Left lung (tissue), 10 donors: Measurements from ENCODE around the gene RASGEF1C. TPM values are rescaled to one million over a fixed set of nuclear protein-coding genes. Genes with fewer than 3 reads are reported as not detected.

Experiments
- ATAC-seq: fragments of 200-7000 bp; cut with Tn5 transposase; one replicate; pipeline ENCODE4 v1.9.1; 2020; ENCODE audit warnings: moderate library complexity
- DNase-seq, 4 donors: peaks; one replicate each; pipeline ENCODE4 v3.0.0-alpha.2; 2013 to 2020
- H3K27ac ChIP-seq, 2 donors: fragments of 200-600 bp; sonication (generic) in 1 of 2; one replicate each; pipeline versions ENCODE4 v1.5.0 to v1.8.0; 2020 to 2021
- H3K27me3 ChIP-seq, 2 donors: fragments of 200-600 bp; sonication (generic) in 1 of 2; one replicate each; pipeline versions ENCODE4 v1.5.0 to v1.8.0; 2020 to 2021
- H3K36me3 ChIP-seq, 2 donors: fragments of 200-600 bp; sonication (generic) in 1 of 2; one replicate each; pipeline versions ENCODE4 v1.5.0 to v1.8.0; 2020 to 2021
- H3K4me1 ChIP-seq, 2 donors: fragments of 200-600 bp; one replicate each; pipeline ENCODE4 v1.8.0; 2021
- H3K4me3 ChIP-seq, 2 donors: fragments of 200-600 bp; sonication (generic) in 1 of 2; one replicate each; pipeline versions ENCODE4 v1.5.0 to v1.8.0; 2020 to 2021; ENCODE audit warnings: mild to moderate bottlenecking in 1 of 2
- H3K9me3 ChIP-seq, 2 donors: fragments of 200-600 bp; sonication (generic) in 1 of 2; one replicate each; pipeline versions ENCODE4 v1.5.0 to v1.8.0; 2020 to 2021
- CTCF ChIP-seq, 2 donors: fragments of 200-600 bp; sonication (generic) in 1 of 2; IDR thresholded peaks; one replicate each; pipeline versions ENCODE4 v1.5.0 to v1.8.0; 2021; ENCODE audit warnings: antibody characterized with exemption in 2 of 2
- intact Hi-C, 2 donors: fragments of 100-400 bp; cut with DNase I; formaldehyde crosslinking; loops; one replicate each; pipeline versions ENCODE4 v1.11.2 to v1.14.2; 2022
- polyA plus RNA-seq, 6 donors: library from polyadenylated mRNA; unstranded; fragments of 120-200 nt; gene quantifications; one replicate each; pipeline ENCODE4 v1.2.1, GENCODE V29; 2013; ENCODE audit not compliant: insufficient read length in 6 of 6
- total RNA-seq, 2 donors: library from RNA; stranded (reverse); fragmentation: NEBNext Ultra II Directional; extraction: Animal tissue kit (Norgen Biotek cat#: 25700); gene quantifications; one replicate each; pipeline ENCODE4 v1.2.1, GENCODE V29; 2021
- donor health status: DM: no; HTN: yes; CAD: no.
- donor health status: DM: no; HTN: no; CAD: no.

Gene RASGEF1C
- total and polyA plus RNA-seq, 8 donors, result 0.09 to 0.34 (median 0.17) TPM; not detected in 3

GRCh38 chr5:180142021-180142765, 66.8 kb downstream of the RASGEF1C start:
- Histone ChIP-seq H3K36me3 (no peaks in the 10 kb centered on the region), H3K9me3 (peaks cover 0 to 6% of the 10 kb centered on the region in 2 donors), H3K27me3 (peaks cover 0 to 51% of the 10 kb centered on the region in 2 donors), H3K4me3 (no peak overlapping the region), H3K4me1 (no peaks in the 10 kb centered on the region), H3K27ac (no peak overlapping the region)
- no peak for TF ChIP-seq CTCF (IDR thresholded peaks at IDR 0.05)
- no peak for ATAC-seq
- intact Hi-C loops, result no loop called here
- DNase-seq, result no peak

- Histone ChIP-seq H3K4me3 (no peak overlapping the region), H3K36me3 (no peaks in the 10 kb centered on the region), H3K9me3 (peaks cover 0 to 3% of the 10 kb centered on the region in 2 donors), H3K4me1 (no peaks in the 10 kb centered on the region), H3K27me3 (peaks cover 0 to 52% of the 10 kb centered on the region in 2 donors), H3K27ac (no peak overlapping the region)
- ATAC-seq, result no peak
- no peak for DNase-seq
- intact Hi-C loops, result no loop called here
- TF ChIP-seq CTCF (IDR thresholded peaks at IDR 0.05), result no peak
Observed at GRCh38 chr5:180141068-180141660, 67.8 kb downstream of the RASGEF1C start.

GRCh38 chr5:180140571-180140970, 68.4 kb downstream of the RASGEF1C start:
- H3K27ac ChIP-seq, result no peak overlapping the region
- intact Hi-C loops, result no loop called here
- no peak overlapping the region for H3K4me3 ChIP-seq
- H3K36me3 ChIP-seq, result no peaks in the 10 kb centered on the region
- DNase-seq (no peak), ATAC-seq (no peak)
- no peaks in the 10 kb centered on the region for H3K9me3 ChIP-seq
- H3K4me1 ChIP-seq, result no peaks in the 10 kb centered on the region
- no peak for TF ChIP-seq CTCF (IDR thresholded peaks at IDR 0.05)
- peaks cover 0 to 58% of the 10 kb centered on the region in 2 donors for H3K27me3 ChIP-seq

GRCh38 chr5:180140079-180140554, 68.9 kb downstream of the RASGEF1C start:
- TF ChIP-seq CTCF (IDR thresholded peaks at IDR 0.05), result no peak
- DNase-seq (no peak), ATAC-seq (no peak)
- H3K9me3 ChIP-seq, result no peaks in the 10 kb centered on the region
- intact Hi-C loops, result no loop called here
- H3K36me3 ChIP-seq, result no peaks in the 10 kb centered on the region
- H3K4me1 ChIP-seq, result no peaks in the 10 kb centered on the region
- H3K27ac ChIP-seq, result no peak overlapping the region
- peaks cover 0 to 63% of the 10 kb centered on the region in 2 donors for H3K27me3 ChIP-seq
- H3K4me3 ChIP-seq, result no peak overlapping the region

GRCh38 chr5:180139731-180140055, 69.3 kb downstream of the RASGEF1C start:
- intact Hi-C loops, result no loop called here
- no peak for ATAC-seq

More at GRCh38 chr5:180139731-180140055, 69.3 kb downstream of the RASGEF1C start:
- Histone ChIP-seq H3K27me3 (peaks cover 0 to 64% of the 10 kb centered on the region in 2 donors), H3K4me1 (no peaks in the 10 kb centered on the region), H3K36me3 (no peaks in the 10 kb centered on the region), H3K9me3 (no peaks in the 10 kb centered on the region), H3K4me3 (no peak overlapping the region), H3K27ac (no peak overlapping the region)
- no peak for DNase-seq
- no peak for TF ChIP-seq CTCF (IDR thresholded peaks at IDR 0.05)
